HEK293 (cell line): Measurements from ENCODE around the gene RGS4.

Experiments
- CTCF ChIA-PET: fragments of 350-600 bp; formaldehyde crosslinking; extraction: SDS; loops from one replicate; lab custom pipeline; 2021; ENCODE audit warnings: antibody characterized with exemption; lab: Yijun Ruan, JAX
- POLR2A ChIA-PET: fragments of 300-600 bp; formaldehyde crosslinking; extraction: SDS; loops from one replicate; lab custom pipeline; 2020; ENCODE audit warnings: antibody characterized with exemption, inconsistent platforms; lab: Yijun Ruan, JAX
- H3K27ac ChIP-seq: fragments of 200-500 bp; sonication (Bioruptor generic); 2 replicates; pipeline ENCODE4 v1.5.1; 2014; ENCODE audit warnings: low read depth, low read length, control low read depth, inconsistent platforms; ENCODE audit errors: extremely low read depth
- H3K36me3 ChIP-seq, 2 experiments: fragments of 200-500 bp in 1 of 2; sonication (Bioruptor generic) in 1 of 2; 1 replicate in 1 of 2; 2 replicates in 1 of 2; pipeline ENCODE4 v1.5.1; 2014 to 2017; ENCODE audit warnings: inconsistent platforms in 2 of 2, low read length in 2 of 2; ENCODE audit not compliant: control insufficient read depth in 2 of 2, insufficient read depth in 1 of 2
- H3K4me1 ChIP-seq: fragments of 200-500 bp; sonication (Bioruptor generic); 2 replicates; pipeline ENCODE4 v1.5.1; 2014; ENCODE audit warnings: mild to moderate bottlenecking, low read length, inconsistent platforms; ENCODE audit not compliant: control insufficient read depth, insufficient read depth
- H3K4me3 ChIP-seq: 2 replicates; pipeline ENCODE4 v1.5.1; 2011; ENCODE audit warnings: low read depth, mild to moderate bottlenecking, control low read depth, low read length, moderate library complexity
- H3K9me3 ChIP-seq: fragments of 200-500 bp; sonication (Bioruptor generic); 2 replicates; pipeline ENCODE4 v1.5.1; 2014; ENCODE audit warnings: low read depth, low read length, inconsistent platforms; ENCODE audit not compliant: control insufficient read depth, insufficient read depth
- EGR2 ChIP-seq: fragments of 450-650 bp; formaldehyde crosslinking; IDR thresholded peaks from 2 replicates; pipeline ENCODE4 v1.5.1; 2016; ENCODE audit warnings: low read depth, missing biosample characterization, missing genetic modification characterization
- GLI2 ChIP-seq: fragments of 450-650 bp; formaldehyde crosslinking; IDR thresholded peaks from 2 replicates; pipeline ENCODE4; 2017; ENCODE audit warnings: missing biosample characterization, missing genetic modification characterization, low read depth, borderline replicate concordance
- GLIS2 ChIP-seq: fragments of 450-650 bp; formaldehyde crosslinking; IDR thresholded peaks from 2 replicates; pipeline ENCODE4 v1.5.1; 2016; ENCODE audit warnings: missing biosample characterization, missing genetic modification characterization
- PRDM4 ChIP-seq: fragments of 450-650 bp; formaldehyde crosslinking; IDR thresholded peaks from 2 replicates; pipeline ENCODE4 v1.5.1; 2017; ENCODE audit warnings: missing biosample characterization, missing genetic modification characterization
- SETDB1 ChIP-seq: IDR thresholded peaks from one replicate; pipeline ENCODE4 v1.6.1; 2017; ENCODE audit warnings: mild to moderate bottlenecking, low read length, moderate library complexity, mixed read lengths; ENCODE audit not compliant: insufficient read length
- ZEB2 ChIP-seq: fragments of 450-650 bp; formaldehyde crosslinking; IDR thresholded peaks from 2 replicates; pipeline ENCODE4 v1.5.1; 2016; ENCODE audit warnings: missing biosample characterization, missing genetic modification characterization
- ZIC2 ChIP-seq: fragments of 450-650 bp; formaldehyde crosslinking; IDR thresholded peaks from 2 replicates; pipeline ENCODE4 v1.5.1; 2016; ENCODE audit warnings: missing biosample characterization, missing genetic modification characterization
- ZNF10 ChIP-seq: fragments of 450-650 bp; formaldehyde crosslinking; IDR thresholded peaks from 2 replicates; pipeline ENCODE4 v1.5.1; 2017; ENCODE audit warnings: missing biosample characterization, missing genetic modification characterization
- ZNF133 ChIP-seq: fragments of 450-650 bp; formaldehyde crosslinking; IDR thresholded peaks from 2 replicates; pipeline ENCODE4 v1.5.1; 2016; ENCODE audit warnings: missing biosample characterization, missing genetic modification characterization
- ZNF211 ChIP-seq: fragments of 450-650 bp; formaldehyde crosslinking; IDR thresholded peaks from 2 replicates; pipeline ENCODE4 v1.5.1; 2016; ENCODE audit warnings: low read depth, missing biosample characterization, missing genetic modification characterization
- ZNF223 ChIP-seq: fragments of 450-650 bp; formaldehyde crosslinking; IDR thresholded peaks from 2 replicates; pipeline ENCODE4 v1.5.1; 2016; ENCODE audit warnings: missing biosample characterization, missing genetic modification characterization
- ZNF266 ChIP-seq: fragments of 450-650 bp; formaldehyde crosslinking; IDR thresholded peaks from 2 replicates; pipeline ENCODE4 v1.5.1; 2016; ENCODE audit warnings: missing biosample characterization, missing genetic modification characterization, low read depth
- ZNF488 ChIP-seq: fragments of 450-650 bp; formaldehyde crosslinking; IDR thresholded peaks from 2 replicates; pipeline ENCODE4 v1.5.1; 2016; ENCODE audit warnings: missing biosample characterization, missing genetic modification characterization
- ZNF544 ChIP-seq: fragments of 450-650 bp; formaldehyde crosslinking; IDR thresholded peaks from 2 replicates; pipeline ENCODE4 v1.5.0; 2017; ENCODE audit warnings: missing biosample characterization, missing genetic modification characterization
- ZNF571 ChIP-seq: fragments of 450-650 bp; formaldehyde crosslinking; IDR thresholded peaks from 2 replicates; pipeline ENCODE4 v1.5.0; 2017; ENCODE audit warnings: missing biosample characterization, missing genetic modification characterization
- ZNF629 ChIP-seq: fragments of 450-650 bp; formaldehyde crosslinking; IDR thresholded peaks from 2 replicates; pipeline ENCODE4 v1.5.1; 2017; ENCODE audit warnings: missing biosample characterization, missing genetic modification characterization
- ZNF785 ChIP-seq: fragments of 450-650 bp; formaldehyde crosslinking; IDR thresholded peaks from 2 replicates; pipeline ENCODE4 v1.5.1; 2016; ENCODE audit warnings: missing biosample characterization, missing genetic modification characterization
- TF ChIP-seq, protein P1 (sequence below): fragments of 450-650 bp; formaldehyde crosslinking; conservative IDR thresholded peaks from 2 replicates; pipeline ENCODE4 v1.5.1; 2016; ENCODE audit warnings: low read depth, missing biosample characterization, missing genetic modification characterization
- TF ChIP-seq, protein P2 (sequence below): fragments of 450-650 bp; formaldehyde crosslinking; IDR thresholded peaks from 2 replicates; pipeline ENCODE4 v1.5.1; 2017; ENCODE audit warnings: missing biosample characterization, missing genetic modification characterization

Gene RGS4

DNA sequence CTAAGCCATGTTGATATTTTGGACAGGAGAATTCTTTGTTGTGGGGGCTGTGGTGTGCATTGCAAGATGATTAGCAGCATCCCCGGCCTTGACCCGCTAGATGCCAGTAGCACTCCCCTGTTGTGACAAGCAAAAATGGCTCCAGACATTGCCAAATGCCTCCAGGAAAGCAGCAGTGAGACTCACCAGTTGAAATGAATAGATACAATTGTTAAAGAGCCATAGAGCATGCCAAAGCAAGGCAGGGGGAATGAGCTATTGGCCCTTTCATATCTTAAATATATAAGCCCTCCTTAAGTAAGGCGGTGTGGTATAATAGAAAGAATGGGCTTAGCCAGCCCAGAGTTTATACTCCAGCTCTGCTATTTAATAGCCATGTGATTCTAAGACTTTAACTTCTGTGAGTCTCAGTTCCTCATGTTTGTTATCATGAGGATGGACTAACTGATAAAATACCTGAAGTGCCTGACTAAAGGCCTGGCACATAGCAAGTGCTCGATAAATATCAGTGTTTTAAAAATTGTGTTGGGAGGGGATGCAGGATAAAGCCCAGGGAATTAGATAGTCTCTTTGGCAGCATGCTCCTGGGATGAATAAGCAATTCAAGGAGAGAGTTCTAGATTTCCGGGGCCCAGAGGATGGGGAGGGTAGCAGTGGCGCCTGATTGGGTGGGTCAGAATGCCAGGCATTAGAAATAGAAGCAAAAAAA is 21.1 kb upstream of the RGS4 start:
- Histone ChIP-seq H3K27ac (no peak overlapping the region), H3K36me3 (no peaks in the 10 kb centered on the region), H3K4me3 (no peak overlapping the region), H3K9me3 (no peaks in the 10 kb centered on the region), H3K4me1 (no peaks in the 10 kb centered on the region)
- CTCF ChIA-PET = no interaction called here
- TF ChIP-seq ZNF544 (tag by site-specific recombination) = no peak
- POLR2A ChIA-PET = no interaction called here

DNA sequence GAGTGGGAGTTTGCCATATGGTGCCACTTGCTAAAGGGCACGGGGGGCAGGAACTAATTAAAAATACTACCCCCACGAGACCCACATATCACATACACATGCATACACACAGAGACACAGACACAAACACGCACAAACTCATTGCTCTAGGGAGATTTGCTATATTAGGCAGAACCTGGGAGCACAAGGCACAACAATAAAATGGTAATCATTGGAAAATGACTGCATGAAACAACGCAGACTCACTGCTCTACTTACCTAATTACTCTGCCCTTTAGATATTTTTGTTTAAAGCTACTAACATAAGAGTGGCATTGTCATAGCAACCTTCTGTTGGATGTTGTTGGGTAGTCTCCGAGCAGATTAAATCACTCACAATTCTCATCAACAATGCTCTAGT is 20.3 kb upstream of the RGS4 start:
- ChIA-PET POLR2A (no interaction called here), CTCF (no interaction called here)
- Histone ChIP-seq H3K4me1 (no peaks in the 10 kb centered on the region), H3K36me3 (no peaks in the 10 kb centered on the region), H3K4me3 (no peak overlapping the region), H3K27ac (no peak overlapping the region), H3K9me3 (no peaks in the 10 kb centered on the region)
- TF ChIP-seq ZEB2 (tag by site-specific recombination) (no peak), ZNF10 (no peak), PRDM4 (tag by site-specific recombination) (no peak), ZNF266 (no peak)

GRCh38 chr1:163049296-163049695 is 19.9 kb upstream of the RGS4 start:
- Histone ChIP-seq H3K9me3 (no peaks in the 10 kb centered on the region), H3K27ac (no peak overlapping the region), H3K4me1 (no peaks in the 10 kb centered on the region), H3K4me3 (no peak overlapping the region), H3K36me3 (no peaks in the 10 kb centered on the region)
- no peak for TF ChIP-seq ZNF211 (tag by site-specific recombination)
- no peak for TF ChIP-seq ZNF629 (tag by site-specific recombination)
- TF ChIP-seq, protein P1, sequence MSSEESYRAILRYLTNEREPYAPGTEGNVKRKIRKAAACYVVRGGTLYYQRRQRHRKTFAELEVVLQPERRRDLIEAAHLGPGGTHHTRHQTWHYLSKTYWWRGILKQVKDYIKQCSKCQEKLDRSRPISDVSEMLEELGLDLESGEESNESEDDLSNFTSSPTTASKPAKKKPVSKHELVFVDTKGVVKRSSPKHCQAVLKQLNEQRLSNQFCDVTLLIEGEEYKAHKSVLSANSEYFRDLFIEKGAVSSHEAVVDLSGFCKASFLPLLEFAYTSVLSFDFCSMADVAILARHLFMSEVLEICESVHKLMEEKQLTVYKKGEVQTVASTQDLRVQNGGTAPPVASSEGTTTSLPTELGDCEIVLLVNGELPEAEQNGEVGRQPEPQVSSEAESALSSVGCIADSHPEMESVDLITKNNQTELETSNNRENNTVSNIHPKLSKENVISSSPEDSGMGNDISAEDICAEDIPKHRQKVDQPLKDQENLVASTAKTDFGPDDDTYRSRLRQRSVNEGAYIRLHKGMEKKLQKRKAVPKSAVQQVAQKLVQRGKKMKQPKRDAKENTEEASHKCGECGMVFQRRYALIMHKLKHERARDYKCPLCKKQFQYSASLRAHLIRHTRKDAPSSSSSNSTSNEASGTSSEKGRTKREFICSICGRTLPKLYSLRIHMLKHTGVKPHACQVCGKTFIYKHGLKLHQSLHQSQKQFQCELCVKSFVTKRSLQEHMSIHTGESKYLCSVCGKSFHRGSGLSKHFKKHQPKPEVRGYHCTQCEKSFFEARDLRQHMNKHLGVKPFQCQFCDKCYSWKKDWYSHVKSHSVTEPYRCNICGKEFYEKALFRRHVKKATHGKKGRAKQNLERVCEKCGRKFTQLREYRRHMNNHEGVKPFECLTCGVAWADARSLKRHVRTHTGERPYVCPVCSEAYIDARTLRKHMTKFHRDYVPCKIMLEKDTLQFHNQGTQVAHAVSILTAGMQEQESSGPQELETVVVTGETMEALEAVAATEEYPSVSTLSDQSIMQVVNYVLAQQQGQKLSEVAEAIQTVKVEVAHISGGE (tag by site-specific recombination) = no peak
- TF ChIP-seq GLI2 = no peak
- TF ChIP-seq EGR2 (tag by site-specific recombination) = no peak
- no peak for TF ChIP-seq ZNF223 (tag by site-specific recombination)
- TF ChIP-seq ZNF785 (tag by site-specific recombination) = no peak
- TF ChIP-seq SETDB1 = no peak
- no peak for TF ChIP-seq ZNF571
- TF ChIP-seq ZNF133 = no peak
- no peak for TF ChIP-seq ZNF488
- TF ChIP-seq, protein P2, sequence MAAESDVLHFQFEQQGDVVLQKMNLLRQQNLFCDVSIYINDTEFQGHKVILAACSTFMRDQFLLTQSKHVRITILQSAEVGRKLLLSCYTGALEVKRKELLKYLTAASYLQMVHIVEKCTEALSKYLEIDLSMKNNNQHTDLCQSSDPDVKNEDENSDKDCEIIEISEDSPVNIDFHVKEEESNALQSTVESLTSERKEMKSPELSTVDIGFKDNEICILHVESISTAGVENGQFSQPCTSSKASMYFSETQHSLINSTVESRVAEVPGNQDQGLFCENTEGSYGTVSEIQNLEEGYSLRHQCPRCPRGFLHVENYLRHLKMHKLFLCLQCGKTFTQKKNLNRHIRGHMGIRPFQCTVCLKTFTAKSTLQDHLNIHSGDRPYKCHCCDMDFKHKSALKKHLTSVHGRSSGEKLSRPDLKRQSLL = no peak
- no peak for TF ChIP-seq GLIS2 (tag by site-specific recombination)
- TF ChIP-seq ZNF266 = no peak
- no peak for TF ChIP-seq ZIC2 (tag by site-specific recombination)
- ChIA-PET CTCF (no interaction called here), POLR2A (no interaction called here)
